Anterior cingulate cortex (tissue), 58 donors: ENCODE data around the gene NKX6-1.

Experiments used
- DNase-seq, 58 donors: peaks; one replicate each; lab custom pipeline; 2025; lab: John Stamatoyannopoulos, UW

Gene NKX6-1

DNA sequence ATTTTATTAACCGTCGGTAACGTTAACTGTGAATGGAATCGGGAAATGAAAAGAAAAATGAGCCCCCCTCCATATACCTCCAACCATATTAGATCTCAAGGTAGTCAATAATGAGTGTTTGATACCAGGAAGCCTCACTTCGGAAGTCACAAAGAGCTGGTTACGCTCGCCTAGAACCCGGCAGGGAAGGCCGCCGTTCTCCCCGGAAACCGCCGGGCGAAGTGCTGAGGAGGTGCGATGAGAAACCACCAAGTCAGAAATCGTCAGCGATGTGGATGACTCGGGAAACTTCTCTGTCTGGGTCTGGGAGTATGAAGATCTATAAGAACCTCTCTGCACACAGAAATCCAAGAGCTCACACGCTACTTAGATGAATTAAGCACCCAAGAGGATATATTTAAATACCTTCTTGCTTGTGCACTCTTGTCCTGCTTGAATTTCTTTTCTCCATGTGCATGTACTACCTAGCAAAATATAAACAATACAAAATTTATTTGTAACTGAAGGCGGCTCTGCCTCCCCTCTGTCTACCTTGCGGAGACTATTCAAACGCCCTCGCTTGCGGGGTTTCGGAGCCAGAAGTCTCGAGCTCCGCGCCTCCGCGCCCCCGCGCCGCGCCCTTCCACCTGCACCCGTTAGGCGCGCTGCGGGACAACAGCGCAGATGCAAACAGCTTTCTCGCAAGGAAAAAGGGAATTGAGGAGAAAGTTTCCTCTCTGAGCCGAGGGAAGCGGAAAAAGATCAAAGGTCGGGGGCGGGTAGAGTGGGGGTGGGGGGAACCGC, 17.8 kb downstream of the NKX6-1 start:
- no peak for DNase-seq

DNA sequence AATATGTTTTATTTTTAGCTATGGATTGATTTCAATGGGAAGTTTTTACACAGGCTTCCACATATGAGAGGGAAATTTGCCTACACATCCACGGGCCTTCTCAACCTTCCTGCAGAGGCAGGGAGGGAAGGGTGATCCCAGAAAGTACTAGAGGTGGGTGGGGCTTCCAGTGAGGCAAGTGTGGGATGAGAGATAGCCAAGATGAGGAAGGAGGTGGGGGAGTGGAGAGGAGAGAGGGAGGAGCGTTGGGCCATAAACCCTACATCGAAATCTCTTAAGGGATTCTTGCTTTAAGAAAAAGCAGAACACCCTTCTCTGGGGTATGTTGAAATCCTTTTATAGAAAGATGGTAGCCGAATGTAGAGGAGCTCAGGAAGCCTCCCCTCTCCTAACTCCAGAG, 19.0 kb downstream of the NKX6-1 start:
- no peak for DNase-seq

DNA sequence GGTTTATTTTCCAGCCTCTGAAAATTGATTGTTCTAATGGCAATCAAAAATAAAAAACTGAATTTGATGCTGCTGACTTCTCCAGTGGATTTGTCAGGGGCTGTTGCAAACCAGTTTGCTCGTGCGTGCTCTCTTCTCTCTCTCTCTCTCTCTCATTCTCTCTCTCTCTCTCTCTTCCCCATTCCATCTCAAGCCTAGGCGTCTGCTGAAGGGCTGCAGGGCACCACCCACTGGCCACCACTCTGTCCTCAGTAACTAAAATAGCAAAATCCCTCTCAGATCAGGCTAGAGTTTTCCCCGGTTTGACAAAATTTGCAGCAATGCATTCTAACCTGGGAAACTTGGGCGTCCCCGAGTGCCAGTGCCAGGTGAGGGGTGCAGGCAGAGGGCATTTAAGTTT, 19.4 kb downstream of the NKX6-1 start:
- DNase-seq: no peak

DNA sequence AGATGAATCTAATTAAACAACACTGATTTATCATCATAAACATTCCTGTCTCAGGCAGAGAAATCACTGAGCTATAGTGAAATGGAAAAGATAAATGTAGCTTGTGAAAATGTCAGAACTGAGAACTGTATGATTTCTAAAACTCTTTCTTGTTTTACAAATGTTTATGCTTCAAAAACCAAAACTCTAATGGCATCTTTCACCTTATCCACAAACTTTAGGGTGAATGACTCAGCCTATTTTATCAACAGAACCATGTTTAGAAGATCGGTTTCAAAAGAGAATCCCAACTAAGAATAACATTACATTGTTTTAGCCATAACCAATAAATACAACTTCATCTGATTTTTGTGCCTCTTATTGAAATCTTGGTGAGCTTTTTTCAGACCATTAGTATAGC, 21.4 kb downstream of the NKX6-1 start:
- DNase-seq: no peak

DNA sequence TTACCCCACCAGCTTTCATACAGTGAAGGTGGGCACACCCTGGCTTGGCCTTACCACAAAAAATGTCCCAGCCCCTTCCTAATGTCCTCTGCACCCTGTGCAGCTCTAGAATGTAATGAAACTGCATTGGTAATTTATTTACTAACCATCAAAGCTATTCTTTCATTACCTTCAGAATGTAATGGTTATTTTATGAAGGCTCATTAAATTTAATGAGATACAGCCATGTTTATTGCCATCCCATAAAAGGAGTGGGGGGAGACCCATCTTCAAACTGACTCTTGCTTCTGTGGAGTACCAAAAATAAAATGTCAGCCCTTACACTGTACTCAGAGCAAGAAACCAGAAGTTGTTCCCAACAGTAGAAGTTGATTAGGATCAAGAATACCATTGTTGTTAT, 25.0 kb downstream of the NKX6-1 start:
- no peak for DNase-seq

DNA sequence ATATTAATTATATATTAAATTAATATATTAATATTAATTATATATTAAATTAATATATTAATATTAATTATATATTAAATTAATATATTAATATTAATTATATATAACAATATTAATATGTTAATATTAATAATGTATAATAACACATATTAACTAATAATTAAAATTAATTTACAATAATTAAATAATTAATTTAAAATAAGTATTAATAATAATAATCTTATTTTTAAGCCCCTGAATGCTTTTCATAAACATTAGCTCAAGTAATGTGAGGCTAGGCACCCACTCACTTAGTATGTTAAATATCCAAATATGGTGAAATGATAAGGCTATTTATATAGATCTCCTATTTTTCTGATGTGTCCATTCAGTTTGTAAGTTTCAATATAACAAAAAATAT, 26.9 kb downstream of the NKX6-1 start:
- DNase-seq: no peak

DNA sequence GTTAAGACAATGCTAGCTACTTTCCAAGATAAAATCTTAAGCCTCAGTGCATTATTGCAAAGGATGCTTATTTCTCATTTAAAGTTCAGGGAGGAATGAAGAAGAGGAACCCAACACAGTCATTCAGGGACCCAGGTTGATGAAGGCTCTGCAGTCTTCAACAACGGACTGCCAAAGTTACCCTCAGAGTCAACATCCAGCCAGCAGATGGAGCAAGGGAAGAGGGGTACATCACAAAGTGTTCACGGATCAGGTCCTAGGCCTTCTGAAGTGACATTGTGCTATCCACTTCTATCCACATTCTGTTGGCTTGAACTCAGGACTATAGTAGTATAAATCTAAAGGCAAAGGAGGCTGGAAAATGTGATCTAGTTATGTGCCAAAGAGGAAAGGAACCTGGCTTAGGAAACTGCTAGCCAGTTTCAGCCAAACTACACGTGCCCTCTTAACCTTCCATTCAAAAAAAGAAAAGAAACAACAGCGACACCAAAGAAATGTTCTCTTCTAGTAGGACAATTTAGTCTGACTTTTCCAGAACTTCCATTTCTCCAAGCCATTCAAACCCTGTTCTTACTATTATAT, 28.8 kb downstream of the NKX6-1 start:
- no peak for DNase-seq

DNA sequence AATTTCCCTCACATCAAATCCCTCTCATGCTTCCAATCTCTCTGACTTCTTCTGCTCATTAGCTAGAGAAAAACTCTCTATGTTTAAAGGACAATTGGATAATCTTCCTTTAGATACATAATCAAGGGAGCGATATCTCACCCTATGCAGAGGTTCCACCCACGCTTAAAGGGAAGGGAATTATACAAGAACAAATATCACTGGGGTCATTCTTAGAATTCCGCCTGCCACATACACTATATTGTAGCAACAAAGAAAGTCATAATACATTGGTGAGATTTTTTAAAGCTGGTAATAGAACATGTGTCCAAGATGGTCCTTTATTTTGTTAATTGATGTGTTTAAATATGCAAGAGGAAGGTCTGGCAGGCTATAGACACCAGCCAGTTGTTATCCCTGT, 31.5 kb downstream of the NKX6-1 start:
- no peak for DNase-seq

DNA sequence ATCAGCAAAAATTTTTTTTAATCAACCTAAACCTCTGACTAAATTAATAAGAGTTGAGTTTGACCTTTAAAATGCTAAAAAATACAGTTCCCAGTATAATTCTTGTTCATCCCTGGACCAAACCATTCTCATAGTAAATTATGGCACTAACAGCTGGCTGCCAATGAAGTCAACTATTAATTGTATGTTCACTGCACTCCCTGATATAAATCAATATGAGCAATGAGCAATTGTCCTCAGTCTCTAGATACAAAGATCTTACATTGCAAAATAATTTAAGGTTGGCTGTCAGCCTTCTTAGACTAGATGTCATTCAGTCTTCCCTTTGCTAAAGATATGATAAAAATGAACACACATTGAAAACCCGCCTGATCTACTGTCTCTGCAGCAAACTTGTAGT, 39.3 kb downstream of the NKX6-1 start:
- DNase-seq: no peak

DNA sequence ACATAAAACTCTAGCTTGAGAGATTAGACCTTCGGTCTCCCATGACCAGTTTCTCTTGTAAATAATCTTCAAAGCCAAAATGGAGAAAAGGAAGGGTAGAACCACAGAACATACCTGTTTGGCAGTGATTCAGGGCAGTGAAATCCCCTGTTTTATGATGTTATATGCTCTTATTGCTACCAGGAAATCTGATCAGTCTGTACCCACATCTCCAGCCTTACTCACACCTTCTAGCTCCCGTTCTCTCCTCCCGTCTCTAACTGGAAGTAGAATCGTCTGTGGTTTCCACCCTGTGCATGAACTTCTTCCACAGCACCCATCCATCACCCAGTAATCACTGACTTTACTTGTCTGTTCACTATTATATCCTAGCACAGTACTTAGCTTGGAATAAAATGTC, 42.9 kb downstream of the NKX6-1 start:
- no peak for DNase-seq

DNA sequence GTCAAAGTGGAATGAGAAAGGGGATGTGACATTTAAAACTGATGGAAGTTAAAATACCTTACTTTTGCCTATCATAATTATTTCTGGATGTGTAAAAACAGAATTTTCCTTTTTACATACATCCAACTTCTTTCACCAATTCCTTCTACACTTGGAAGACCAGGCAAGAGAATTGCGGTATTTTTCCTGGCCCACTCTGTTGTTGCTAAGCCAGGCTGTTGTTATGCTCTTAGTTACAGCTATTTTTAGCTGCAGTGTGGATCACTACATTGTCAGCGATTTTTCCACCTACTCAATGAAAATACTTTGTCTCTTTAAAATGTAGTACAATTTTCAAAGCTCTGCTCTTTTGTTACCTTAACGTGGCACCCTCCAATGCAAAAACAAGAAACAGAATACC, 43.4 kb downstream of the NKX6-1 start:
- no peak for DNase-seq

DNA sequence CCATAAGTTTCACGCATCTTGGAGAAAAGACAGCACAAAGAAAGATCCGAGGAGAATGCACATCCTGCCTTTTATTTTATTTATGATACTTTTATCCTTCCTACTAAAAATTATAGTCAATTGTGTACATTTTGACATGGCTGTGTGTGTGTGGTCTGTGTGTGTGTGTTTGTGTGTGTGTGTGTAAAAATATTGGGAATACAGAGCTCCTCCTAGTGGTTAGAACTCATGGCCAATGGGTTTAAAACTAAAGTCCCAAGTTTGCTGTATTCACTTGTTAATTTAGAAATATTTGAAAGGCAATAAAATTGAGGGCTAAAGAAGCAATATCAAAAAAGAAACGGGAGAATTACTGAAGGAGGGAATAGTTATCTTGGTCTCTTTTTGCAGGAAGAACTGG, 47.5 kb downstream of the NKX6-1 start:
- no peak for DNase-seq

DNA sequence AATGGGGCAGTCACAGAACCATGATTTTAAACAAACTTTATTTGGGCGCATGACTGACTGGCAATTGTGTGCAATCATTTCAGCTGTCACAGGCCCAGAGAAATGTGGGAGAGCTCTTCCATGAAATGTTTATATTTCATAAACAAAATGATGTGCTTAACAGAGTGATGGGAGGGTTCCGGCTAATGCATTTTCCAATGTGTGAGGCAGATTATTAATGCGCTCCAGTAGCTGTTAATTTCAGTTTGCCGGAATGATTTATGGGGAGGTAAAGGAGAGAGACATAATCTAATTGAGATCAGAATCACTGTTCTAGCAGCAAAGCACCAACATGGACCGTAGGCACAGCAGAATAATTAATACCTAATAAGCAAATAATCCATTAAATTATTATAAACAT, 55.6 kb downstream of the NKX6-1 start:
- no peak for DNase-seq

DNA sequence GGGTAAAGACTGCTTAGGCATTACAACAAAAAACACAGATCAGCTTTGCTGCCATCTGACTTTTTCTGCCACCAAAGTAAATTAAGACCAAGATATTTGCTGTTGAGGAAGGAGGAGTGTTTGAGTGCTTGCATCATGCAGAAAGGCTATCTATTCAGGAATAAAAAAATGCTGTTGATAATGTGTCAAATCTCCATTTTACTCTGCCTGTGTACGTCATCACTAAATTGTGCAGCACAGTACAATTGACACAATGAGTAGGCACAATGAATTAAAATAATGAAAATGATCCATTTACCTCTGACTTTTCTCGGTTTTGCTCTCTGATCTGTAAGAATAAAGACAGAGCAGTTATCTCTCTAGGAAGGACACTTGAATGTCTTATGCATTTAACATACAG, 56.3 kb downstream of the NKX6-1 start:
- no peak for DNase-seq
